PC-9 (cell line): ENCODE measurements around the gene NOS1AP. TPM values are rescaled to one million over a fixed set of nuclear protein-coding genes. Genes with fewer than 3 reads are reported as not detected.

Experiments used
- BruUV-seq: library from RNA; stranded (reverse); fragments of 400-500 nt; replicated peaks from 2 replicates; lab custom pipeline; 2021; lab: Mats Ljungman, UMichigan
- CTCF ChIA-PET: fragments of 300-600 bp; sonication (Branson Sonifier 250); formaldehyde crosslinking; loops from one replicate; lab custom pipeline; 2022; ENCODE audit warnings: antibody characterized with exemption; lab: Charles Lee
- POLR2A ChIA-PET: fragments of 300-600 bp; sonication (Branson Sonifier 250); formaldehyde crosslinking; loops from one replicate; lab custom pipeline; 2022; ENCODE audit warnings: antibody characterized with exemption; ENCODE audit not compliant: unreplicated experiment; lab: Charles Lee
- DNase-seq, 2 experiments: peaks; one replicate each; pipeline versions ENCODE4 v3.0.0 to v3.0.0-alpha.2; 2015 to 2022; ENCODE audit warnings: mixed read lengths in 1 of 2
- H2AFZ ChIP-seq: fragments of 200-600 bp; sonication (generic); 2 replicates; pipeline ENCODE4 v1.8.1; 2017; ENCODE audit warnings: antibody characterized with exemption
- H3F3A ChIP-seq: fragments of 200-600 bp; sonication (generic); 2 replicates; pipeline ENCODE4 v1.8.1; 2017; ENCODE audit warnings: antibody characterized with exemption, mild to moderate bottlenecking, low read depth; ENCODE audit not compliant: insufficient read depth
- H3K27ac ChIP-seq: fragments of 200-600 bp; sonication (generic); 2 replicates; pipeline ENCODE4 v1.6.1; 2016; ENCODE audit warnings: mixed run types
- H3K27me3 ChIP-seq: fragments of 200-600 bp; sonication (generic); 2 replicates; pipeline ENCODE4 v1.6.1; 2016; ENCODE audit warnings: low read depth, mixed run types; ENCODE audit not compliant: insufficient read depth
- H3K36me3 ChIP-seq: fragments of 200-600 bp; sonication (generic); 2 replicates; pipeline ENCODE4 v1.6.1; 2016; ENCODE audit warnings: low read depth, mixed run types
- H3K4me1 ChIP-seq: fragments of 200-600 bp; sonication (generic); replicated peaks from 2 replicates; pipeline ENCODE4 v1.6.1; 2016; ENCODE audit warnings: mixed run types; ENCODE audit not compliant: insufficient read depth
- H3K4me2 ChIP-seq: fragments of 200-600 bp; sonication (generic); 2 replicates; pipeline ENCODE4 v1.6.1; 2017; ENCODE audit warnings: mixed run types
- H3K4me3 ChIP-seq: fragments of 200-600 bp; sonication (generic); 2 replicates; pipeline ENCODE4 v1.6.1; 2016; ENCODE audit warnings: mixed run types
- H3K79me2 ChIP-seq: fragments of 200-600 bp; sonication (generic); 2 replicates; pipeline ENCODE4 v1.6.1; 2017; ENCODE audit warnings: low read depth, mixed run types
- H3K9me2 ChIP-seq: fragments of 200-600 bp; sonication (generic); 2 replicates; pipeline ENCODE4 v1.8.1; 2017; ENCODE audit warnings: mild to moderate bottlenecking; ENCODE audit not compliant: insufficient read depth
- H3K9me3 ChIP-seq: fragments of 200-600 bp; sonication (generic); 2 replicates; pipeline ENCODE4 v1.8.1; 2016; ENCODE audit warnings: low read depth; ENCODE audit not compliant: insufficient read depth
- H4K20me1 ChIP-seq: fragments of 200-600 bp; sonication (generic); 2 replicates; pipeline ENCODE4 v1.8.1; 2017; ENCODE audit not compliant: insufficient read depth
- CTCF ChIP-seq: fragments of 200-600 bp; sonication (generic); conservative IDR thresholded peaks from 2 replicates; pipeline ENCODE4 v1.6.1; 2017; ENCODE audit warnings: mixed run types, antibody characterized with exemption, mild to moderate bottlenecking, moderate library complexity
- EZH2 ChIP-seq: fragments of 200-600 bp; sonication (generic); IDR thresholded peaks from 2 replicates; pipeline ENCODE4 v1.8.0; 2017; ENCODE audit warnings: antibody characterized with exemption, low read depth
- intact Hi-C: fragments of 100-400 bp; cut with micrococcal nuclease; formaldehyde crosslinking; loops from one replicate; pipeline ENCODE4 v1.10.0; 2022; ENCODE audit not compliant: unreplicated experiment
- total RNA-seq: library from RNA; stranded (reverse); gene quantifications from 2 replicates; pipeline ENCODE4 v1.2.3, GENCODE V29; 2021

The NOS1AP gene
- total RNA-seq, 1 experiment from 2014 or later, result 9.9 TPM

GRCh38 chr1:162397039-162397448 lies 327.6 kb downstream of the NOS1AP start:
- H3K27me3 ChIP-seq, result no peaks in the 10 kb centered on the region

GRCh38 chr1:162397943-162398560 lies 328.6 kb downstream of the NOS1AP start:
- BruUV-seq, result no TSS peak
- intact Hi-C loops, result no loop called here

More at GRCh38 chr1:162397039-162397448, 327.6 kb downstream of the NOS1AP start:
- BruUV-seq, result no TSS peak
- TF ChIP-seq EZH2 (no peak), CTCF (no peak)
- Histone ChIP-seq H3K9me3 (no peaks in the 10 kb centered on the region), H3F3A (no peaks in the 10 kb centered on the region), H3K4me2 (no peak overlapping the region), H2AFZ (no peak overlapping the region), H3K79me2 (no peaks in the 10 kb centered on the region), H3K27ac (no peak overlapping the region), H3K9me2 (no peaks in the 10 kb centered on the region), H3K36me3 (no peaks in the 10 kb centered on the region), H3K4me1 (no peaks in the 10 kb centered on the region), H4K20me1 (no peaks in the 10 kb centered on the region), H3K4me3 (no peak overlapping the region)
- ChIA-PET POLR2A (no interaction called here), CTCF (no interaction called here)
- DNase-seq, result no peak
- intact Hi-C loops, result no loop called here

GRCh38 chr1:162398999-162399580 lies 329.6 kb downstream of the NOS1AP start:
- POLR2A ChIA-PET, result no interaction called here
- H3K4me2 ChIP-seq, result no peak overlapping the region
- H3K27me3 ChIP-seq, result no peaks in the 10 kb centered on the region
- no peak overlapping the region for H2AFZ ChIP-seq
- DNase-seq, result no peak
- H3K4me3 ChIP-seq, result no peak overlapping the region
- TF ChIP-seq CTCF (no peak), EZH2 (no peak)
- no peaks in the 10 kb centered on the region for H3K4me1 ChIP-seq
- CTCF ChIA-PET, result no interaction called here
- no TSS peak for BruUV-seq
- H3K36me3 ChIP-seq, result no peaks in the 10 kb centered on the region
- H3K79me2 ChIP-seq, result no peaks in the 10 kb centered on the region
- H4K20me1 ChIP-seq, result no peaks in the 10 kb centered on the region
- no peak overlapping the region for H3K27ac ChIP-seq
- H3K9me2 ChIP-seq, result no peaks in the 10 kb centered on the region
- no peaks in the 10 kb centered on the region for H3F3A ChIP-seq
- intact Hi-C loops, result no loop called here
- H3K9me3 ChIP-seq, result no peaks in the 10 kb centered on the region

More at GRCh38 chr1:162397943-162398560, 328.6 kb downstream of the NOS1AP start:
- no peak overlapping the region for H2AFZ ChIP-seq
- POLR2A ChIA-PET, result no interaction called here
- H3K79me2 ChIP-seq, result no peaks in the 10 kb centered on the region
- no peak overlapping the region for H3K4me2 ChIP-seq
- no peaks in the 10 kb centered on the region for H3K4me1 ChIP-seq
- CTCF ChIA-PET, result no interaction called here
- no peaks in the 10 kb centered on the region for H3K36me3 ChIP-seq
- H3K4me3 ChIP-seq, result no peak overlapping the region
- H3F3A ChIP-seq, result no peaks in the 10 kb centered on the region
- H3K27ac ChIP-seq, result no peak overlapping the region
- no peaks in the 10 kb centered on the region for H3K9me3 ChIP-seq
- DNase-seq, result no peak
- TF ChIP-seq CTCF, result no peak
- TF ChIP-seq EZH2, result no peak
- no peaks in the 10 kb centered on the region for H3K27me3 ChIP-seq
- no peaks in the 10 kb centered on the region for H4K20me1 ChIP-seq
- H3K9me2 ChIP-seq, result no peaks in the 10 kb centered on the region
